Stimulated activated CD8-positive, alpha-beta memory T cell treated with anti-CD3 and anti-CD28 coated beads, Interleukin-7, amount 100 ng/mL, for 24 hours (primary cell): ENCODE results near the gene RIC8B.

Source experiments
- DNase-seq: peaks from one replicate; pipeline ENCODE4 v3.0.0-alpha.2; 2020; ENCODE audit warnings: low read depth

RIC8B gene

DNA sequence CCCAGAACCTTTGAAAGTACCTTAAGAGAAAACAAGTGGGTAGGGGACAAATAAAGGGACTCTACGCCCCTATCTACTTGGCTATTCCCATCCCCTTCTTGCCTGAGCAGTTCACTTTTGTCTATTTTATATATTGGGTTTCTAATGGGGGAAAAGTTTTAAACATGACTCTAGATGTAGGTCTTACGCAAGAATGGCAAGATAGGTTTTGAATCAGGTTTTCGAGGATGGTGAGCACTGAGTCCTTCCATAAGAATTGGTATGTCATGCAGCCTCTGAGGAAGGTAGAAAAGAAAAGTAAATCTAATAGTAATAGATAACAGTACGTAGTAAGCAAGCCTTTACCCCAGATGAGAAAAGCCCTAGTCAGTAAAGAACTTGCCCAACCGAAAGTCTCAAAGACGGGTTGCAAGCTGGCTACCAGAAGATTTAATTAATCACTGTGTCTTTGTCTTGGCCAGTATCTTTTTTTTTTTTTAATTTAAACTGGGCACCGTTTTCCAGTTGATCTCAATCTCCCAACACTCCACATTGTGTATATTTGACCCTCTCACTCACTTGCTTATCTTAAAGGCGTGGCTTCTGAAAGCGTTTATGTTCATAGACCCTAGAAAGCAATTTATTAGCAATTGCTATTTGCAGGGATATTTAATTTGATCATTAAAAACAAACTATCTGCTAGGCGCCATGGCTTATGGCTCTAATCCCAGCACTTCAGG lies 94.7 kb downstream of the RIC8B start:
- no peak for DNase-seq

DNA sequence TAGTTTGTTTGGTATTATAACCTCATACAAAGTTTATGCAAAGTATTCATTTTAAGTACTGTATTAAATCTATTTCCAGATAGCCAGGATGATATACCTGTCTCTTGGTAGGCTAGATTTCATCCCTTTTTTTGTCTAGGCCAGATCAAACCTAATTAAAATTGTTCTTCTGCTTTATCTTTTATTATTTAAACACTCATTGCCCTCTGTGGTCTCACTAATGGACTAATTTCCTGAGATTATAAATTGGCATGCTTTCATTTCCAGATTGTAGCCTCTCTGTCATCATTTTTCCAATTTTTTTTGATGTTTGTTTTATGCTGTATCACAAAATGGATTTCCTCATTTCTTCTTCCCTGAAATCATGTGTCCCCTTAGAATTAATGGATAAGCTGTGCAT lies 95.6 kb downstream of the RIC8B start:
- no peak for DNase-seq

DNA sequence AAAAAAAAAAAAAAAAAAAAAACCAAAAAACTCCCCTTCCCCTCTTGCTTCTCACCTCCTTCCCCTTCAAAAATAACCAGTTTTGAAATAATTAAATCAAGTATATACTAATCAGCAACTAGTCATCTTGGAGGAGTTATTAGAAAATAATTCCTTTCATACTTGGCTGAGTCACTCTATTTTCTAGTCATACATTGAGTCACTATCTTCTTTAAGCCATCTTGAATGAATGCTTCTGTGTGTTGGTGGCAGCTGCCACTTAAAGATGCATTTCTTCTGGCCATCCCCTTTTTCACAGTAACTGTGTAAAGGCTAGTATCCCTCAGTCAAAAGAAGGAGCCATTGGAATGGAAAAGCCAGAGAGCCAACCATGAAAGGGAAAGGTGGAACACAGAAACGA lies 97.0 kb downstream of the RIC8B start:
- no peak for DNase-seq

DNA sequence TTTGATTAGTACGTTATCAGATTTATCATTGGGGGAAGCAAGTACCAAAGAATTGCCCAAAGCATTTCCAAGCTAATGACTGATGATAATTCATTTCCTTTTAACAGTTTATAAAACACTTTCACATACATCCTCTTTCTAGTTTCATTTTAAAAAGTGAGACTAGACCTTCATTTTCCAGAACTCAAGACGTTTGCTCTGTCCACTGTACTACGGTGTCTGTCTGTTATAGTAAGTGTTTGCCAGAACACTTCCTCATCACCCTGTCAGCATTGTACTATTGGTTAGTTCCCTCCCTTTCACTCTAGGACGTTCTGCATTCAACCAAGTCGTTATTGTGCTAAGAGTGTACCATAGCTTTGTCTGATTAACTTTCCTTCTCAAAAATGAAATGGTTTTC lies 99.5 kb downstream of the RIC8B start:
- DNase-seq: no peak

DNA sequence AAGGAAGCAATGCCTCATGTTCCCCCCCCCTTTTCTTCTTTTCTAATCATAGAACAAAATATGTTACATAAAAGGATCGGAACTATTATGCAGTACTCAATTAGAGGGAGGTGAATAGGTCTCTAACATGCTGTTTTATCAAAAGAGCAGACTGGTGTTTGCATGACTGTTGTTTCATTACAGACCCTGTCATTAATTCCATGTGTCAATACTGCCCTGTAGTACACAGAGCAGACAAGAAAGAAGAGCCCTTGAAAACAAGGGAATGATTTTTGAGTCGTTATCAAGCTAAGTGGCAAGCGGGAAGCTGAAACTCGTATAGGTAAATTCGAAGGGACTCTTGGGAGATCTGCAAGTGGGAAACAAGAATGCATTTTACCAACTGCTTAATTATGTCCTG lies 104.3 kb downstream of the RIC8B start:
- no peak for DNase-seq

DNA sequence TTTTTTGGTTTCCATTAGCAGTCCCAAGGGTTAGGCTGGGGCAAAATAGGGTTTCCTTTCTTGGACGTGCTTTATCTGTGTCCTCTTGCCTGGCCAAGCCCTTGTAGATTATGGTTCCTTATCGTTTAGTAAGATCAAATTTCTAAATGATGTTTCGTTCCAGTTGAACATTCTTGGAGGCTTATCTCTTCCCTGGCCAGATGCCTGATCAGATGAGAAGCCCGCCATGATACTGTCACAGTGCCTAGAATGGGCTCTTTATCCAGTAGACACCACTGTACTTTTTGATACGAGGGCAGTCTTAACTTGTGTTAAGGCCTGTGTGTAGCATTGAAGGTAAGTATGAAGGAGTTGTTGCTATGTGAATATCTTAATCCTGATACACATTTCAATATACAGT lies 105.1 kb downstream of the RIC8B start:
- DNase-seq: no peak

DNA sequence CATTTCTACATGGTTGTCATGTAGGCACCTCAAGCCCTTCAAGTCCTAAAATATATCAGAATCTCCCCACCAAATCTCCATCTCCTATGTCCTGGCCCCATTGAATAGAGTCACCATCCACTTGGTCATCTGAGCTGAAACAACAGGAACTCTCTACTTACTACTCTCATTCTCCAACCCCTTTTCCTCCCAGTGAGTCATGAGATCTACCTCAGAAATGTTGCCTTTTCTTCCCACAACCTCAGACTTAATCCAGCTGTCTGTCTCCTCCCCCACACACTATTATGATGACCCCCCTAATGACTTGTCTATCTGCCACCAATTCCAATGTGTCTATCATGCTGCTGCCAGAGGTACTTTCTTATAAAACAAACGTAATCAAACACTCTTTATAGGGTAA lies 108.9 kb downstream of the RIC8B start:
- no peak for DNase-seq

DNA sequence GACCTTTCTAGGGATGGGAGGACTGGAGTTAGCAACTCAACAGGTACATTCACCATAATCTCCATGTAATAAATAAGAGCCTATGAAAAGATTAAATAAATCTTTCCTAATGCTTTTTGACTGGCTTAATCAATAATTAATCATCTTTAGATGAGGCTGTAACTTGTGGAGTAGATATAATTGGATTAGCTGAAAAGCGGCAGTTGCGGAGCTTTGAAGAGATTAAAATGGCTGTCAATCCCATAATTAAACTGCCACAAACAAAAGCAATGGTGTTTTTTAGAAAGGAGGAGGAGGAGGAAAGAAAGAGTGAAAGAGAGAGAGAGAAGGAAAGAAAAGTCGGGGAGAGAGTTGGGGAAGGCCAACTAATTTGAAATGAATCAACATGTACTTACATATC lies 110.5 kb downstream of the RIC8B start:
- no peak for DNase-seq

DNA sequence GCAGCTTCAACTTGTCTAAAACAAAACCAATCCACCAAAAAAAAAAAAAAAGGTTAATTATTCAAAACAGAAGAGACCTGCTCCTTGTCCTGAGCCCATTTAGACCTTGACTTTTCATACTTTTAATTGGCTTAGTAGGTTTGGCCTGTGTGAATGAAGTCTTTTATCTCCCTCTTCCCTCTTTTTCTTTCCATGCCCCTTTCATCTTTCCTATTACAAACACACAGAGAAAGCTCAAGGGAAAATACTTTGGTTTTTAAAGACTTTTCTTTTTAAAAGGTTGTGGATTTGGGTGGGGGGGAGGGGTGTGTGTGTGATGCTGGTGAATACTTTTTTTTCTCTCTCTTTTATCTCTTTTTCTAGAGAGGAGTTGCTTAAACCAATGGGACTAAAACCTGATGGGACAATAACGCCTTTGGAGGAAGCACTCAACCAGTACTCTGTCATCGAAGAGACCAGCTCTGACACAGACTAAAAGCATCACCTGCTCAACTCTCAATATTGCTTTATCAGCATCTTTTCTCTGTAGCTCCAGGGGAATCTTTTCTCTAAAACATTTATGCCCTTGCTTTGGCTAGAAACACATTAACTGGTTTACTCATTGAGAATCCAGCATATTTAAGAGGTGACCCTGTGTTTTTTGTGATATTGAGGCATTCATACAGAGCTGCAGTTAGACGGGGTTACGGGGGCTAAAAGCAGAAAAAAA lies 111.2 kb downstream of the RIC8B start:
- DNase-seq: no peak

DNA sequence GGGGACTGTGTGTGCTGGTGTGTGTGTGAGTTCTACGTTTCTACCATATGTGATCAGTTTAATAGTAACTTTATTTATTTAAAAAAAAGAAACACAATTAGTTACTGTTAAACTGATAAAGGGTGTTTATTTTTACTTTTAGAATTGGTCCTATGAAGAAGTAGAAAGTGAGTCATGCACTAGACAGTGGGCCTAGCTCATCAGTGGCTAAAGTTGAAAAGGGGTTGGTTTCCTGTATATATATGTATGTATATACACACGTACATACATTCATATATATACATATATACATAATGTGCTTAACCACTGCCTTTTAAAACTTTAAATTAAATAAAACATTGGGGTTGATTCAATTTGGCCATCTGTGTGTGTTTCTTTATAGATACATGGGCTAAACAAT lies 112.5 kb downstream of the RIC8B start:
- DNase-seq: no peak

DNA sequence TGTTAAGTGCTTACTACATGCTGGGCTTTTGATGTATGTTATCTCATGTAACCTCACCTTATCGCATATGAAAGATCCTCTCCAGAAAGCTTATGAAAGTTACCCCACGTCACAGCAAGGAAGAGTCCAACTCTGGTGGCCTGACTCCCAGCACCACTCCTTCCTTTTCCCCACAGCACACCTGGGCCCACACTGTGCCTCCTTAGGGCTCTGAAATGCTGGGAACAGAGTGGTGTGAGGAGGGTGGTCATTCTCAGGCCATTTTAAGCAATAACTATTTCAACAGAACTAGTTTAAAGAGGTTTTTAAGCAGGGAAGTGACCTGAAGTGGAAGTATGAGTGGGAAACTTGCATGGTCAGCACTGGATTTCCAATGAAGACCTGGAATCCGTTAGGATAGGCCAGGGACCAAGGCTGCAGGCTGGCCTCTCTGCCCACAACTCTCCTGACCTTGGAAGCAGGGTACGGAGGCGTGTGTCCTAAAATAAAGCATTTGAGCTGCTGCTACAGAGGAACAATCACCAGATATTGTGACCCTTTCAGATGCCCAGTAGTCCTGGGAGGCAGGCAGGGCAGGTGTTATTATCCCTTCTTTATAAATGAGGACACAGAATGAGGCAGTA lies 114.0 kb downstream of the RIC8B start:
- no peak for DNase-seq

DNA sequence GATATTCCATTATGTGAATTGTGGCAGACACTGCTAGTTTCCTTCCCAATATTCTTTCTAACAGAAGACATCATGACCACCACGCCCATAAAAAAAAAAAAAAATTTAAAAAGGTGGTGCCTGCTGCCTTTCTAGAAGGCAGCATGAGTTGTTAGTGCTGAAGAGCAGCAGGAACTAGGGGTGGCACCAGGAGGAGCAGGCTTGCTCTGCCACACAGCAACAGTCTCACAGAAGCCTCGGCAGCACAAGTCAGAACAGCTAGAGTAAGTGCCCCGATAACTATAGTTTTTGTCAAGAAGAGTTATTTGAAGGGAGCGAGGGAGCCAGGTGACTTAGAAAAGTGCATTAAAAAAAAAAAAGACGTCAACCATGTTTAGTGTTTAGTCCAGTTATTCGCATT lies 114.8 kb downstream of the RIC8B start:
- no peak for DNase-seq

DNA sequence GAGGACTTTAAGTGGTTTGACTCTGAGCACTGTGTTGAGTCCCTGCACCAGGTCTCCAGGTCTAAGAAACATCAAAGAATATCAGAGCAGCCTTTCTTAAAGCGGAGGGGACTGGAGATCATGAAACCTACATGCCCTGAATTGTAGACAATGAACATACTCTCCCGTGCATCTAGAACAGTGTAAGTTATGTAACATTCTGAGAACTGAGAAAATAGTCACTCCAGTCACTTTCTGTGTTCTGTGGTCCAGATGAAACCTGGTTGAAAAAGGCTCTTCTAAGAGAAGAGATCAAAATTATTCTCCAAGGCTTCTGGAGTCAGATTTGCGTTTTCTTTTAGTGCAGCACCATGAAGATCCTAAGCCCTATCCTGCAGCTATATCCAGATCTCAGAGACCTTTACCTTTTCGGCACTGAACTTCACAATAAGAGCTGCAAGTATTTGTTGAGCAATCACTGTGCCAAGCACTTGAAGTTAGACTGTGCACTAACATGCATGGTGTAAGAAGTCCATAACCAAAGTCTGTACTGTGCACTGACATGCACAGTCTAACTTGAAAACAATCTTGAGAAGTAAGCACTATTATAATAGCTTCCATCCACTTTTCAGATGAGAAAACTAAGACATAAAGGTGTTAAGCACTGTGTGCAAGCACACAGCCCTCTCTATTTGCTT lies 115.6 kb downstream of the RIC8B start:
- no peak for DNase-seq

DNA sequence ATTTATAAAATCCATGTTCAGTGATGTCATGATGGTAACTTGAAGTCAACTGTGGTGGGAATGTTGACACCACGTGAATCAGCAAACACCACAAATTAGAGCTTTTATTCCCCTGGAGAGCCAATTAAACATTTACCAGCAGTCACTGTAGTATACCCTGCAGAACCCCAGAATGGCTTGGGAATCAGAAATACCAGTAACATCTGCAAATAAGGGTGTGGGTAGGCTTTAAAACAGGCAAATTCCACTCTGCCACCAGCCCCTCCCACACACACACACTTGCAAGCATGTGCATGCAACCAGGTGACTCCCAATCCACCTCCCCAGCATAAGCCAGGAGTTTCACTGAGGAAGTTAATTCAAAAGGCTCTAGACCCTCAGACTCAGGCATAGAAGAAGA lies 117.6 kb downstream of the RIC8B start:
- DNase-seq: no peak

DNA sequence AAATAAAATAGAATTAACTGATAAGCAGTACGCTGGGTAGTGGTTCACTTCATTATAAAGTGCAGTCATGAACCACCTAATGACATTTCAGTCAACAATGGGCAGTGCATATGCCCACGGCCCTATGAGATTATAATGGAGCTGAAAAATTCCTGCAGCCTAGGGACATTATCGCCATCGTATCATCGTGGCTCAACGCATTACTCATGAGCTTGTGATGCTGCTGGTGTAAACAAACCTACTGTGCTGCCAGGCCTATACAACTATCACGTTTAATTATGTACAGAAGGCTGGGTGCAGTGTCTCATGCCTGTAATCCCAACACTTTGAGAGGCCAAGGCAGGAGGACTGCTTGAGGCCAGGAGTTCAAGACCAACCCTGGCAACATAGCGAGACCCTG lies 119.0 kb downstream of the RIC8B start:
- DNase-seq: no peak

DNA sequence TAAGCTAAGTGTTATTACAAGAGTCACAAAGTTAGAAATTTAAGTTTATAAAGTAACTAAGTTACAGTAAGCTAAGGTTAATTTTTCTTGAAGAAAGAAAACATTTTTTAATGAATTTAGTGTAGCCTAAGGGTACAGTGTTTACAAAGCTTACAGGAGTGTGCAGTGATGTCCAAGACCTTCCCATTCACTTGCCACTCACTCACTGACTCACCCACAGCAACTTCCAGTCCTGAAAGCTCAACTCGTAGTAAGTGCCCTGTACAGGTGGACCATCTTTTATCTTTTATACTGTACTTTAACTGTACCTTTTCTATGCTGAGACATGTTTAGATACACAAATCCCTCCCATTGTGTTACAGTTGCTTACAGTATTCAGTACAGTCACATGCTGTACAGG lies 120.3 kb downstream of the RIC8B start:
- DNase-seq: no peak

DNA sequence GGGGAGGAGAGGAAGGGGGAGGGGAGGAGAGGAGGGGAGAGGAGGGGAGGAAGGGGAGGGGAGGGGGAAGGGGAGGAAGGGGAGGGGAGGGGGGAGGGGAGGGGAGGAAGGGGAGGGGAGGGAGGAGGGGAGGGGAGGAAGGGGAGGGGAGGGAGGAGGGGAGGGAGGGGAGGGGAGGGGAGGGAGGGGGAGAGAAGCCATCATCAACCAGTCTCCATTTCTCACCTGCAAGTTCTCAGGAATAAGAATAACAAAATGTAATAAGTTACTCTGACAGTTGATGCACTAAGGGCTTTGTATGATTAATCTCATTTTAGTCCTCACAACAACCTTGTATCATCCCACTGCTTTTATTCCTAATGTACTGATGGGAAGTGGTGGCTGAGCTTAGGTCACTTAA lies 122.1 kb downstream of the RIC8B start:
- DNase-seq: no peak

DNA sequence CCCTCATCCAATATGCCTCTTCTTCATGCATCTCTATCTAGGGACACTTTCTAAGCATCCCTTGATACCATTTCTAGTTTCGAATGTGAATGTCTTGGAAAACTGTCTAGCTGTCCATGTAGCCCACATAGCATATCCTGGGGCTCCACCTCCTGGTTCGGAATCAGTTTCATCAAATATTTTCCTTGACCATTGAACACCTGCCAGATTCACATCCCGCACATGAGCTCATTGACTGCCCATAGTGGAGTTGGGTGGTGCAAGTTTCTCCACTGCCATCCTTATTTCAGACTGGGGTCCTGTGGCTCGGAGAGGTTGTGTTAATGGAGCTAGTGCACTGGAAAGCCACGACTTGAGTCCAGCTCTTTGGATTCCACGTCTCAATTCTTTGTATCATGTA lies 122.6 kb downstream of the RIC8B start:
- DNase-seq: no peak

DNA sequence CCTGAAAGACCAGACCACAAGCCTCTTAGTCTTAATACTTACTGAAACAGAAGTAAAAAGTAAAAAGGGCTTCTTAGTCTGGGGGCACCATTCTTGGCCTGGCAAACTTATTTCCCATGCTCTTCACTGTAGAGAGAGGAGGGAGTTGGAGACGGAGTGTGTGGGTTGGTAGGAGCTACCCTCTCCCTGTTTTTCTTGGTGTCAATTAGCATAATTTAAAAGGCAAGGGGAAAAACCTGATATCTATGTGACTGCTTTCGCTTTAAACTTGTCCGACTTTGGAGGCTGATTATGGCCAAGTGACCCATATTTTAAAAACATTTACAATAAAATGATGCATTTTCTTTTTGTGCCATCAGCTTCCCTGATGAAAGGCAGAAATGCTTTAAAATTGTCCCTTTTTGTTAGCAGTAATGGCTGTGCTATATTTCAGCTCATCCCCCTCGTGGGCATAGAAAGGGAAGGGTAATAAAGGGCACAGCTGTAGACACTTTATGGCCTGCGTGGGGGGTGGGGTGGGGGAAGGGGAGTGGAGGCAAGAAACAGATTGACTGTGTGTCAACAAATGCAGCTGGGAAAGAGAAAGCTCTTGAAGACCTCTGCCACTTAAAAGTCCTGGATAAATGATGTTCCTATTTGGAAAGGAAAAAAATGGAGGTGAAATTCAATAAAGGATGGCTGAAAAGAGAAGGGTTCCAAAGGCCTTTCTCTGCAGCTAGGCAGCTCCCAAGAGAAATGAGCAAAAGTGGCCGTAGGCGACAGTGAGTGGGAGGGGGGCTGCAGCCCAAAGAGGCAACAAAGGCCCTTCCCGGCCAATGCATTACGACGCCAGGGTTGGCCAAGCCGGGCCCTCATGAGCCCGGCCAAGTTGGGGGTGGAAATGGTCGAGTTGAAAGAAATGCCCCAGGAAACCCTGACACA lies 123.8 kb downstream of the RIC8B start:
- DNase-seq: no peak

DNA sequence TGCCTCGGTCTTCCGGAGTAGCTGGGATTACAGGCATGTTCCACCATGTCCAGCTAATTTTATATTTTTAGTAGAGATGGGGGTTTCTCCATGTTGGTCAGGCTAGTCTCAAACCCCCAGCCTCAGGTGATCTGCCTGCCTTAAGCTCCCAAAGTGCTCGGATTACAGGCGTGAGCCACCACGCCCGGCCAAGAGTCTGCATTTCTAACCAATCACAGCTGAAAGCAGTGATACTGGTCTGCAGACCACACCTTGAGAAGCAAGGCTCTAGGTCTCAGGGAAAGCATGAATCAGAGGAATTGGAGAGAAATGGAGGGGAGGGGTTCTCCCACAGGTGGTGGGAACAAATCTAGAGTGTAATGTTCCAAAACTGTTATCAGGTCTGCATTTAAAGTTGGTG lies 126.1 kb downstream of the RIC8B start:
- no peak for DNase-seq

DNA sequence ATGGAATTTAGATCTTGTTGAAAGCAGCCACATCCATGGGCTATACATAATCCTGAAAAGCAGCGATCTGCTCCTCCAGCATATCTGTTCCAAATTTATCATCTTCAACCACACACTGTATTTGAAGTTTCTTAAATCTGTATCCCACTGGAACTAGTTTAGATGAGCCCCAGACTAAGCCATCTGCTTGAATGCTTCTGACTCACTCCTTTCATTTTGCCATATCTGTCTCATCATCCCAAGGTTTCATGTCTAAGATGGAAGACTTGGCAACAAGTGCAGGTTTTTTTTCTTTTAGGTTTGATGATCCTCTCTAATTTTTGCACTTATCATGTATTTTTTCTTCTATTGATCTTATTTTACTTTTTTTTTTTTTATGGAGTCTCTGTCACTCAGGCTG lies 126.8 kb downstream of the RIC8B start:
- no peak for DNase-seq

DNA sequence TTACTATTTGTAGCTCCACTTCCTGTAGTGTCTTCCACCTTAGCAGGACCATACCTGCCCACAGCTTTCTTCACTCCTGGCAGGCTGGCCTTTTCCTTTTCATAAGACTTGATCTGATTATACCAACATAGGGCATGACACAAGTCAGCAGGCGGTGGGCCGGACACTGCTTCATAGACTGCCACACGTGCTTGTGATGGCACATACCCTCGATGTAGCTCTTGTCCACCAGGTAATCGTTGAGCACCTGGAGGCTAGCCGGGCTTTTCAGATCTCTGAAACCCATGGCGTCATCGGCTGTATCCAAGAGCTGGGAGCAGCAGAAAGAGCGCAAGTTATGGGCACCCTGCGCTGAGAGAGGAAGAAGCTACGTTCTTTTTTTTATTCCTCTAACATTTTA lies 127.6 kb downstream of the RIC8B start:
- DNase-seq: no peak
